IPS-NIHi7 (cell line): Measurements from ENCODE around the gene FAM216A.
"Not testable (repeated sequence)": the region's sequence is repeated elsewhere in the genome, so short reads cannot be mapped to it uniquely, and the experiment has no call there.

Experiments used
- DNase-seq: peaks from one replicate; pipeline ENCODE4 v3.0.0; 2012; ENCODE audit warnings: mixed read lengths; ENCODE audit errors: extremely low spot score

FAM216A gene, protein sequence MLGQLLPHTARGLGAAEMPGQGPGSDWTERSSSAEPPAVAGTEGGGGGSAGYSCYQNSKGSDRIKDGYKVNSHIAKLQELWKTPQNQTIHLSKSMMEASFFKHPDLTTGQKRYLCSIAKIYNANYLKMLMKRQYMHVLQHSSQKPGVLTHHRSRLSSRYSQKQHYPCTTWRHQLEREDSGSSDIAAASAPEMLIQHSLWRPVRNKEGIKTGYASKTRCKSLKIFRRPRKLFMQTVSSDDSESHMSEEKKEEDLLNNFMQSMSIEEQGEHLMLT

DNA sequence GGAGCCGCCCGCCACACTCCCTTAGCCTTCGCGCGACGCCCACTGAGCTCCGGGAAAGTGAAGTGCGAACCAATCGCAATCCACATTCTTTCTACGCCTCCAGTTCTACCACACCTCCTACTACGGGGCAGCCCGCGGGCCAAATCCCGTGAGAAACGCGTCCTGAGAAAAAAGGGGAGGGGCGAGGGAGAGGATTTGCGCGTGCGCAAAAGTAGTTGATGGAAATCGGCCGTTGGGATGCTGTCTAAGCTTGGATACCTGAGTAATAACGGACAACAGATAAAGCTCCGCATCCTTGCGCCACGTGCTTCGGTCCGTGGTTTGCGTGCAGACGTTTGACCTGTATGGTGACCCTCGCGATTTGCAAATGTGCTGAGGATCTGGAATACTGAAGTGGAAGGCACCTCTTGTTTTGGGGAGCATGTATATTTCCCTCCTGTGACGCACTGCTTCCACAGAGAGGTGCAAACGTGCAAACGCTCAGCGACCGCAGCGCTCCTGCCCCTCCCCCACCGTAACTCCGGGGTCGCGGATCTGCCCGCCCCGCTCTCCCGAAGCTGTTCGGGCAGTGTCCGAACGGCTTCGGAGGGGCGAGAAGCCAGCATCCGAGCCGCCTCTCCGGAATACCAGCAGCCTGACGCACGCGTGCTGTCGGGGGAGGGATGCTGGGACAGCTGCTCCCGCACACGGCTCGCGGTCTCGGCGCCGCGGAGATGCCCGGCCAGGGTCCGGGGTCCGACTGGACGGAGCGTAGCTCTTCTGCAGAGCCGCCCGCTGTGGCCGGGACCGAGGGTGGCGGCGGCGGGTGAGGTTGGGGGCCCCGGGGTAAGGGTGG, at the start of gene FAM216A, which contains the start of gene GPN3:
Gene FAM216A, plus strand, starts transcription at position 632 of the 835 bp plus-strand sequence. Its CDS starts 31 bp downstream, at position 663.
Gene GPN3, minus strand, starts transcription at position 44 of the 835 bp plus-strand sequence. CDS start 54 bp downstream, outside the sequence.
- DNase-seq: peak; percentile 94

DNA sequence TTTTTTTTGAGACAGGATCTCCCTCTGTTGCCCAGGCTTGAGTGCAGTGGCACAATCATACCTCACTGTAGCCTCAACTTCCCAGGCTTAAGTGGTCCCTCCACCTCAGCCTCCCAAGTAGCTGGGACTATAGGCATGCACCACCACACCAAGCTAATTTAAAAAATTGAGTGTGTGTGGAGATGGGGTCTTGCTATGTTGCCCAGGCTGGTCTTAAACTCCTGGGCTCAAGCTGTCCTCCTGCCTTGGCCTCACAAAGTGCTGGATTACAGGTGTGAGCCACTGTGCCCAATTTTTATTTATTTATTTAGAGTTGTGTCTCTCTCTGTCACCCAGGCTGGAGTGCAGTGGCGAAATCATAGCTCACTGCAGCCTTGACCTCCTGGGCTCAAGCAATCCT, 48.0 kb upstream of the FAM216A start:
- not testable (repeated sequence) for DNase-seq

DNA sequence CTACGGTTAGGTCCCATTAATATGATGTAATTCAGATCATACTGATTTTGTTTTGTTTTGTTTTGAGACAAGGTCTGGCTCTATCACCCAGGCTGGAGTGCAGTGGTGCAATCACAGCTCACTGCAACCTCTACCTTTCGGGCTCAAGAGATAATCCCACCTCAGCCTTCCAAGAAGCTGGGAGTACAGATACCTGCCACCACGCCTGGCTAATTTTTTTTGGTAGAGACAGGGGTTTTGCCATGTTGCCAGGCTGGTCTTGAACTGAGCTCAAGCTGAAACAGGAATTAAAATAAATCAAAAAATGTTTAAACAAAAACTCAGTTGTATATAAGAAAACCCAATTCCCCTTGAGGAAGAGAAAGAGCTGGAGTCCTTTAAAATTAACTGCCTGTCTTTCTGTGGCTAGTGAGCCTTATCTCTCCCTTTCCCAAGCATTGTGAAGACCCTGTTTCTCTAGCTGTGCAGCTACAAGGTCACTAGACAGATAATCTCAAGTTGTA, 47.4 kb upstream of the FAM216A start:
- DNase-seq: no peak

DNA sequence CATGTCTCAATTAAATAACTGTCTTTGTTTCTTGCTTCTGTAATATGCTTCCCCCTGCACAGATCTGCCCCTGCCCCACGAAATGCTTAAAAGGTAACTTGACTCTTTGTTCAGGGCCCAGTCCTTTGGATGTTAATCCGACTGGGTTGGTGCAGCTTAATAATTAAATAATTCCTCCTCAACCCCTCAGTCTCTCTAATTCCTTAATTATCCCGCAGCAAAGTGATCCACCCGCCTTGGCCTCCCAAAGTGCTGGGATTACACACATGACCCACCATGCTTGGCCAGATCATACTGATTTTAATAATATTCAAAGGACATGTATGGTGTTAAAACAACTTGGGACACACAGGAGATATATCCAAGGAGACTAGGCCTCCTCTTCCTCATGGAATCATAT, 46.9 kb upstream of the FAM216A start:
- DNase-seq: no peak

DNA sequence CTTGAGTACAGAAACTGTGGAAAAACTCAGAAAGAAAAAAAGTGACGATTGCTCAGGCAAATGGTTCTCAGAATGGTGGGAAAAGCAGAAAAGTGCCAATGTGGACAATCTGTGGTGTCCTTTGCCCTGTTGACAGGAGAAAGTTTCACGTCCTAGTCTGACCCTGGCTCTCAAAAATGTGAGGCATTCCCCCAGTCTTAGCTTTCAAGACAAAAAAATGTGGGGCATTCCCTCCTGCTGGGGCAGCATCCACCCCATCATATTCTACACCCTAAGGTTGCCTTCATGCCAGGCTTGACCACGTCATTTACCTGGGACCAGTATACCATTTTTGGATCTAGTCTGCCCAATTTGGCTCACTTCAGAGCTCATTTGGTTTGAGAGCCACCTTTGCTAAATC, 44.4 kb upstream of the FAM216A start:
- peak; percentile 22 for DNase-seq

DNA sequence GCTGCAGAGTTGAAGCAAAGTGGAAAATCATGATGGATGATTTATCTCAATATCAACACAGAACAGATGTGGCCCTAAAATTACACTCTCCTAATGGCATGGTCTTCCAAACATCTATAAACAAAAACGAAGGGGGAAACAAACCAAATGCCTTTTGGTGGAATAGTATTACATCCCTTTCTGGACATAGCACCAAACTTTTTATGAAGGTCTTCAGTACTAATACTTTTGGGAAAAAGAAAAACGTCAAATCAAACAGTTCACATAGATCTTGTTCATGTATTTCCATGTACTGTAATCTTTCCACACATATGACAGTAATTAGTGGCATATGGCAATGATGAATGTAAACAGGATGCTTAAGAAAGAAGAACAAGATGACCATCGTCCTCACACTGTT, 42.2 kb upstream of the FAM216A start:
- DNase-seq: no peak

DNA sequence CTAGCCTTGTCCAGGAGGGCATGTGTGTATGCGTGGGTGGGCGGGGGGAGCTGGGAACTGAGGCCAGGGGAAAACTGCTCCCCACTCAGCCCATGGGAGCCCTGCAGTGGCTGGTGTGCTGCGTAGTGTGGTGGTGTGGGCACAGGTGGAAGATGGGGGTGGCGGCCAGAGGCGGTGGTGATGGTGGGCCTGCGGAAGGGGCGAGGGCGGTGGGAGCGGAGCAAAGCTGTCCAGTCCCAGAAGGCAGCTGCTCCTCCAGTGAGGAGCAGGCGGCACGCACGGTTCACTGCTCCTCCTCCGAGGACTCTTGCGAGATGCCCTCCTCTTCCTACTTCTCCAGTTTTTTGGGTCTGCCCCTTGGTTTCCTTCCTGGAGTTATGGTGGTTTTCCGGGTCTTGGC, 39.0 kb upstream of the FAM216A start:
- DNase-seq: not testable (repeated sequence)

DNA sequence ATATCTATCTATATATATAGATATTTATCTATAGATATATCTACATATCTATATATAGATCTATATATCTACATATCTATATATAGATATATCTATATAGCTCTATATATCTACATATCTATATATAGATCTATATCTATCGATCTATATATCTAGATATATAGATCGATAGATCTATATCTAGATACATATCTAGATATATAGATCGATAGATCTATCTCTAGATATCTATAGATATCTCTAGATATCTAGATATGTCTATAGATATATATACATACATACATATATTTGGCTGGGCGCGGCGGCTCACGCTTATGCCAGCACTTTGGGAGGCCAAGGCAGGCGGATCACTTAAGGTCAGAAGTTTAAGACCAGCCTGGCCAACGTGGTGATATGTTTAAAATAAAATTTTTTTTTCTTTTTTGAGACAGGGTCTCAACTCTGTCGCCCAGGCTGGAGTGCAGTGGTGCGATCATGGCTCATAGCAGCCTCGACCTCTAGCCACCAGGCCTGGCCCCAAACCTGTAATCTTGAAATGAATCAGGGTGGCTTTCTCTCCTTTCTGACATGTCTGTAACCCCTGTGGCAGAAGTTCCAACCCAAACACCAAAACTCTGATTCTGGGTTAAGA, 36.6 kb upstream of the FAM216A start:
- DNase-seq: no peak

DNA sequence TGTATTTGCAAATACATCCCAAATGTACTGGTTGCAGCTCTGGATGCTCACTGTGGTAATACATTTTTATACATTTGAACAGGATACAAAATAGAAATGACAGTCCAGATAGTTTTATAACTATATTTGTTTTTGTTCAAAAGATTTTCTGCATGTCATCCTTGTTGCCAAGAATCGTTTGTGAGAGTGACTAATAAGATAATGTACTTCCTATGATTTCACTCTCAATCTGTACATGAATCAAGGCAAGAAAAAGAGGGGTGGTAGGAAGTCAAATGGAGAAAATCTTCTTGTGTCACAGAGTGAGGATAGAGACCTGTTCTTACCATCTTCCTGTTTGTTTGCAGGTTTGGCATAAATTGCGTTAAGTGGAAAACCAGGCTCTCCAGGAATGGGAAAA, 32.4 kb upstream of the FAM216A start:
- no peak for DNase-seq

DNA sequence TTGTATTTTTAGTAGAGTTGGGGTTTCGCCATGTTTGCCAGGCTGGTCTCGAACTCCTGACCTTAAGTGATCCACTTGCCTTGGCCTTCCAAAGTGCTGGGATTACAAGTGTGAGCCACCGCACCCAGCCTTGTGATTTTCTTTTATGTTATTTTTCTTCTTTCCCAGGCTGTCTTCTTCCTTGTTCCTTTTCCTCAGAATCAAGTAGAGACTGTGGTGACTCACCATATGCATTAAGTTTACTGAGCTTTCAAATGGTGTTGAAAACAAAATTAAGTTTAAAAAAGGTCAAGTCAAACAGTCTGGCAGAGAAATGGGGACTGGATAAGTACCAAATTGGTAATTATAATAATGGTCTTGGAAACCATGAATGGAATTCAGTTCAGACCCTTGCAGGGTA, 24.2 kb upstream of the FAM216A start:
- DNase-seq: no peak

DNA sequence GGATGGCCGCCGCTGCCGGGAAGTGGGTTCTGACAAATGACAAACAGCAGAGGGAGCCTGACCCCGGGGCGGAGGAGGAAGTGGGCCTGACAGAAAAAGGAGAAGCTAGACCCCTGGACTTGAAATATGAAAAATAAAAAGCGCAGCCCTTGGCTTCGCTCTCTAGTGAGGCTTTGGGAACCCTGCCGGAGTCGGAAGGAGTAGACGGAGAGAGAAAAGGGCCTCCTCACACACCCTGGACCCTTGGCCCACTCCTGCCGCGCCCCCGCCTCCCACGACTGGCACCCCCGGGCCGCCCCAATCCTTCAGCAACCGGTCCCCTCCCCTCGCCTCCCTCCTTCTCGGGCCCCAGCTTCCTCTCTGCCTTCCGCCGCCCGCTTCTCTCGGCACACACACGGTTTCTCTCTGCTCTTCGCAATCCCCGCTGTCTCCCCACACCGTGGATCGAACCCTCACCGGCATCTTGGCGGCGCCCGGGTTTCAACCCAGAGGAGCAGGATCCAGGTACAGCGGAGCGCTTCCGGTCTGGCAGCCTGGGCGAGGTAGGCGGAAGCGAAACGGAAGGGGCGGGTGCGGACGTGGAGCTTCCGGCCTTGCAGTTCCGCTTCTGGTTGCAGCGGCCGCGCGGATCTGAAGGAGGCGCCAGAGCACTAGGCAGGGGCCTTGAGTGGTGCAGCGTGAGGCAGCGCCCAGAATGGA, 18.7 kb upstream of the FAM216A start, which contains the start of gene ARPC3:
Gene ARPC3, minus strand, starts transcription at position 539 of the 699 bp plus-strand sequence. Its CDS starts 77 bp downstream, at position 462.
- peak; percentile 95 for DNase-seq

DNA sequence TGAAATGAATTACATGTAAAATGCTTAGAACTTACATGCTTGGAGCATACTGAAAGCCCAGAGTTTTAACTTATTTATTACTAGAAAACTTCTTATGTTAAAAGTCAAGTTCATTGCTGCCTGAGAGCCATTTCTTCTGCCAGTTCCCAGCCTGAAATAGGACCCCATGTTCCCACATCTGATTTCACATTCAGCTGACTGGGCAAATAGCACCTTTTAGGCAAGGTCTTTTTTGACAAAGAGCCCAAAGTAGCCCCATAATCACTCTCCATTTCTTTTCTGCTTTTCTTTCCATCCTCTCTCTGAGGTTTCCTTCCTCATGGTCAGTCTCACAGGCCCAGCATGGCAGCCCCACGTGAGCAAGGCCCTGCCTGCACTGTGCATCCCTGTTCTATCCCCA, 17.4 kb upstream of the FAM216A start:
- DNase-seq: no peak

DNA sequence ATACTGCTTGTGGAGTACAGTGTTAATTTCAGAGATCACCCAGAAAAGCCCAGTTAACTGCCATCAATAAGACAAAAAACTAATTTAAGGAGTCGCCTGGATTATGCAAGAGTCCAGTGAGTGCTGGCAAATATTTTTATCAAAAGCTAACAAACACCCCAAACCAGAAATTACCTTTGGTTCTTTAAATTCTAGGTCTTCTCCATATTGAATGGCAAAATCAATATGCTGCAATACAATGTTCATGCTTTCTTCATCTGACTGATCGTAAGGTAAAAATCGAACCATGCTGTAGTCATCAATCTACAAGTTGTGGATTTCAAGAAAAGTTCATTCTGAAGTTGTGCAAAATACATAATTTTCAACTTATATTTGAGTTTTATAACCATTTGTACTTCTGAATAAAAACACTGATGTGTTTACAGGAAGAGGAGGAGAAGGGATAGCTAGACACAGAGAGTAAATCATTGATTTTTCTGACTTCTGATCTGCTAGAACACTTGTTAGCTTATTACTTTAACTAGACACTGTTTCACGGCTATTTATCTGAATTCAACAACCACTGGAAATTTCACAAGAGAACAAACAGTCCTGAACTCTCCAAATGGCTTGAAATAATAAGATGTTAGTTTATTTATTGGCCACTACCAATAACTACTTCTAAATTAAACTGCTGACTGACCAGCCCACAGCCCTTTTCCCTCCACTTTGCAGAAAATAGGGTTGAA, 14.9 kb upstream of the FAM216A start:
- DNase-seq: no peak

DNA sequence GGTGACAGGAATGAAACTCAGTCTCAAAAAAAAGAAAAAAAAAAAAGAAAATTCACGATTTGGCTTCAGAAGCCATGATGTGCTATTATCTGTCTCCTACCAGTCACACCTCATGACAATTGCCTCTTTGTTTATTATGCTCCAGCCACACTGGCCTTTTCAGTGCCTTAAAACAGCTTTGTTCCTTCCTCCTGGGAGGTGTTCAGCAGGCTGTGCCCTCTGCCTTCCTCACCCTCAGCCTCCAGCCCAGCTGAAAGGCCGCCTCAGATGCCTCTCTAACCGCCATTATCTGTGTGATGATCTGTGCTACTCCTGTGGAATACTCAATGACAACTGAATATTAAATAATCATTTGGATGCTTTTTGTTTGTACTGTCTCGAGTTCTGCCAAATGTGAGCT, 9.9 kb upstream of the FAM216A start:
- DNase-seq: no peak

DNA sequence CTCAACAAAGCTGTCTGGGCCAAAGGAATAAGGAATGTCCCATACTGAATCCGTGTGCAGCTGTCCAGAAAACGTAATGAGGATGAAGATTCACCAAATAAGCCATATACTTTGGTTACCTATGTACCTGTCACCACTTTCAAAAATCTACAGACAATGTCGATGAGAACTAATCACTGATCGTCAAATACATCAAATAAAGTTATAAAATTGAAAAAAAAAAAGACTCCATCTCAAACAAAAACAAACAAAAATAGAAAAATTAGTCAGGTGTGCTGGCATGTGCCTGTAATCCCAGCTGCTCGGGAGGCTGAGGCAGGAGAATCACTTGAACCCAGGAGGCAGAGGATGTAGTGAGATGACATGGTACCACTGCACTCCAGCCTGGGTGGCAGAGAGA, 7.5 kb upstream of the FAM216A start:
- not testable (repeated sequence) for DNase-seq

DNA sequence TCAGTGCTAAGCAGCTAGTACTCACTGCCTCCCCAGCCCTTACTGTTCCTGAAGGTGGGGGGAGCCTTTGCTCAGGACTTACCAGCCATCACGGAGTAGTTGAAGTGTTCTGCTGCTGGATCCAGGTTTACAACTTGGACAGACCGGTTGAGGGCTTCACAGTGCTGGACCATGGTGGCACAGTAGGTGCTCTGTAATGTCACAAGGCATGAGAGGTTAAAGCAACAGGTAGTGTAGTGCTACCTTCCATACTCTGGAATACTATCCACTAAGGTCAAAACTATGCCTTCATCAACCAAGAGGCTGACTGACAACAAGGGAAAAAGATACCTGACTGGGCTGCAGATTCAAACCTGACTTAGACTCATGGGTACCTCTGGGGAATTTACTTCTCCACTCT, 3.6 kb upstream of the FAM216A start:
- no peak for DNase-seq

DNA sequence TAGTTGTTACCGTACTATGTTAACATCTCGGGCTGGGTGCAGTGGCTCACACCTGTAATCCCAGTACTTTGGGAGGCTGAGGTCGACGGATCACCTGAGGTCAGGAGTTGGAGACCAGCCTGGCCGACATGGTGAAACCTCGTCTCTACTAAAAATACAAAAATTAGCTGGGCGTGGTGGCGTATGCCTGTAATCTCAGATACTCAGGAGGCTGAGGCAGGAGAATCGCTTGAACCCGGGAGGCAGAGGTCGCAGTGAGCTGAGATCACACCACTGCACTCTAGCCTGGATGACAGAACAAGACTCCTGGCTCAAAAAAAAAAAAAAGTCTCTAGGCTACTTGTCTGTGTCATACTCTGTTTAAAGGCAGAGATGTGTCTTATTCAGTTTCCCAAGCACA, 2.9 kb upstream of the FAM216A start:
- not testable (repeated sequence) for DNase-seq

DNA sequence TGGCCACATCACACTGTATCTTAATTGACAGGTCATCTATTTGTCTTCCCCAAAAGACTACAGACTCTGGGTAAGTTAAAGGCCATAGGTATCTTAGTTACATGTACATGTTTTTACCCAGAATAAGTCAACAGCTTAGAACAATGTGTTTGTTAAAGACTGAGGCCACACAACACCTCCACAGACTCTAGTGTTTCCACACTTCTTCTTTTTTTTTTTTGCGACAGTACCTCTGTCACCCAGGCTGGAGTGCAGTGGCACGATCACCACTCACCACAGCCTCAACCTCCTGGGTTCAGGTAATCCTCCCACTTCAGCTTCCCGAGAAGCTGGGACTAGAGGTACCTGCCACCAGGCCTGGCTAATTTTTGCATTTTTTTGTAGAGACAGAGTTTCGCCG, 1.9 kb upstream of the FAM216A start:
- DNase-seq: no peak

DNA sequence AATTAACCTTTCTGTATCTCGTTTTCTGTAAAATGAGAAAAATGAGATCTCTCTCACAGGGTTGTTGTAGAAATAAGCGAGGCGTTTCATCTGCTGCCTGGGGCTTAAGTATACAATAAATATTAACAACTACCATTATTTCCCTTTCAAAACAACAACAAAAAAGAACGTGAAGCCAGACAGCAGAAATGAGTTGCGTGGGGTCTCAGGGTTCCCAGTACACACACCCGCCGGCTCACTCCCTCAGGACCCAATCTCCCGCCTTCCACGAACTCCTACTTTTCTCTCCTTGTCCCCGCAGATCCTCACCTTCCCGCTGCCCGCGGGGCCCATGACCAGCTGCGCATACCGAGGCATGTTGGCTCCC, 815 bp upstream of the FAM216A start:
- DNase-seq: no peak

DNA sequence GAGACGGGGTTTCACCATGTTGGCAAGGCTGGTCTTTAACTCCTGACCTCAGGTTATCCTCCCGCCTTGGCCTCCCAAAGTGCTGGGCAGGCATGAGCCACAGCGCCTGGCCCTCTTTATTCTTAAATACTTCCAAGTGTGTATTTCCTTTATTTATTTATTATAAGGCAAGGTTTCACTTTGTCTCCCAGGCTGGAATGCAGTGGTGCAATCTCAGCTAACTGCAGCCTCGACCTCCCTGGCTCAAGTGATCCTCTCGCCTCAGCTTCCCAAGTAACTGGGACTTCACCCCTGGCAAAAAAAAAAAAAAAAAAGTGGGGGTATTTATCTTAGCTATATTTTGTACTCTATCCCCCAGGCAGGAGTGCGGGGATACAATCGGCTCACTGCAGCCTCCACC, 6.8 kb downstream of the FAM216A start:
- no peak for DNase-seq
